H9 (cell line): ENCODE data around the gene MADCAM1. TPM values are rescaled to one million over a fixed set of nuclear protein-coding genes. Genes with fewer than 3 reads are reported as not detected.

ENCODE experiments used
- DNase-seq: peaks from one replicate; pipeline ENCODE4 v3.0.0-alpha.2; 2017
- H2AFZ ChIP-seq: one replicate; pipeline ENCODE4 v1.6.1; 2013; ENCODE audit warnings: mild to moderate bottlenecking, low read length, control low read depth, moderate library complexity
- H2AK5ac ChIP-seq: 2 replicates; pipeline ENCODE4 v1.6.1; 2013; ENCODE audit warnings: low read length, control low read depth, mixed read lengths; ENCODE audit not compliant: insufficient read length
- H2BK120ac ChIP-seq: one replicate; pipeline ENCODE4 v1.6.1; 2013; ENCODE audit warnings: low read depth, mild to moderate bottlenecking, low read length, control low read depth, inconsistent platforms; ENCODE audit not compliant: poor library complexity, severe bottlenecking
- H2BK12ac ChIP-seq: 2 replicates; pipeline ENCODE4 v1.6.1; 2013; ENCODE audit warnings: low read length, control low read depth, mixed read lengths, low read depth; ENCODE audit not compliant: insufficient read length
- H2BK15ac ChIP-seq: 2 replicates; pipeline ENCODE4 v1.6.1; 2013; ENCODE audit warnings: low read depth, low read length, control low read depth
- H2BK20ac ChIP-seq: one replicate; pipeline ENCODE4 v1.6.1; 2013; ENCODE audit warnings: low read depth, mild to moderate bottlenecking, low read length, control low read depth, inconsistent platforms; ENCODE audit not compliant: poor library complexity, severe bottlenecking
- H2BK5ac ChIP-seq: 2 replicates; pipeline ENCODE4 v1.6.1; 2013; ENCODE audit warnings: low read length, control low read depth, mixed read lengths; ENCODE audit not compliant: insufficient read length
- H3K14ac ChIP-seq: 2 replicates; pipeline ENCODE4 v1.6.1; 2013; ENCODE audit warnings: low read length, control low read depth; ENCODE audit not compliant: insufficient read depth
- H3K18ac ChIP-seq: 2 replicates; pipeline ENCODE4 v1.6.1; 2013; ENCODE audit warnings: low read depth, mild to moderate bottlenecking, mixed read lengths, low read length, control low read depth; ENCODE audit not compliant: insufficient read length
- H3K23ac ChIP-seq: 2 replicates; pipeline ENCODE4 v1.6.1; 2013; ENCODE audit warnings: low read length, control low read depth, mixed read lengths, low read depth; ENCODE audit not compliant: insufficient read length
- H3K23me2 ChIP-seq: 2 replicates; pipeline ENCODE4 v1.6.1; 2013; ENCODE audit warnings: low read depth, mild to moderate bottlenecking, mixed read lengths, low read length, control low read depth; ENCODE audit not compliant: insufficient read length, poor library complexity, severe bottlenecking
- H3K27ac ChIP-seq: 2 replicates; pipeline ENCODE4 v1.5.1; 2013; ENCODE audit warnings: low read length, control low read depth, mixed read lengths, low read depth; ENCODE audit not compliant: insufficient read length
- H3K27me3 ChIP-seq: 2 replicates; pipeline ENCODE4 v1.6.1; 2013; ENCODE audit warnings: low read length, control low read depth, inconsistent platforms; ENCODE audit not compliant: insufficient read depth
- H3K4ac ChIP-seq: 2 replicates; pipeline ENCODE4 v1.6.1; 2013; ENCODE audit warnings: low read depth, mild to moderate bottlenecking, control low read depth, inconsistent platforms, low read length, moderate library complexity
- H3K4me1 ChIP-seq: 2 replicates; pipeline ENCODE4 v1.6.1; 2013; ENCODE audit warnings: low read length, control low read depth, inconsistent platforms; ENCODE audit not compliant: insufficient read depth
- H3K4me2 ChIP-seq: 2 replicates; pipeline ENCODE4 v1.6.1; 2013; ENCODE audit warnings: low read length, control low read depth, mixed read lengths; ENCODE audit not compliant: insufficient read length, insufficient read depth
- H3K56ac ChIP-seq: 2 replicates; pipeline ENCODE4 v1.6.1; 2013; ENCODE audit warnings: low read depth, mild to moderate bottlenecking, mixed read lengths, low read length, control low read depth; ENCODE audit not compliant: insufficient read length
- H3K79me1 ChIP-seq: 2 replicates; pipeline ENCODE4 v1.6.1; 2013; ENCODE audit warnings: low read depth, mild to moderate bottlenecking, moderate library complexity, low read length, control low read depth, inconsistent platforms; ENCODE audit not compliant: insufficient read depth, poor library complexity, severe bottlenecking
- H3K79me2 ChIP-seq: 2 replicates; pipeline ENCODE4 v1.6.1; 2013; ENCODE audit warnings: low read length, control low read depth, inconsistent platforms; ENCODE audit not compliant: insufficient read depth
- H3K9ac ChIP-seq: 2 replicates; pipeline ENCODE4 v1.6.1; 2013; ENCODE audit warnings: low read length, control low read depth, mixed read lengths; ENCODE audit not compliant: insufficient read length; ENCODE audit errors: extremely low read depth
- H3K9me3 ChIP-seq: one replicate; pipeline ENCODE4 v1.6.1; 2013; ENCODE audit warnings: low read depth, low read length, inconsistent platforms; ENCODE audit not compliant: control insufficient read depth
- H3T11ph ChIP-seq: one replicate; pipeline ENCODE4 v1.6.1; 2013; ENCODE audit warnings: mild to moderate bottlenecking, low read length, control low read depth, inconsistent platforms
- H4K20me1 ChIP-seq: one replicate; pipeline ENCODE4 v1.6.1; 2013; ENCODE audit not compliant: control insufficient read depth, insufficient read length, insufficient read depth
- H4K5ac ChIP-seq: 2 replicates; pipeline ENCODE4 v1.6.1; 2013; ENCODE audit warnings: low read depth, mild to moderate bottlenecking, mixed read lengths, low read length, control low read depth; ENCODE audit not compliant: insufficient read length
- H4K8ac ChIP-seq: replicated peaks from 2 replicates; pipeline ENCODE4 v1.6.1; 2013; ENCODE audit warnings: low read length, control low read depth, mixed read lengths, low read depth; ENCODE audit not compliant: insufficient read length
- H4K91ac ChIP-seq: 2 replicates; pipeline ENCODE4 v1.6.1; 2013; ENCODE audit warnings: low read depth, mild to moderate bottlenecking, moderate library complexity, mixed read lengths, low read length, control low read depth; ENCODE audit not compliant: insufficient read length
- H3K27ac Mint-ChIP-seq, 3 experiments: 2 replicates in 2 of 3; 3 replicates in 1 of 3; pipeline ENCODE4 v1.8.0; 2020 to 2021; ENCODE audit warnings: mixed read lengths in 3 of 3, mild to moderate bottlenecking in 1 of 3, moderate library complexity in 1 of 3
- H3K27me3 Mint-ChIP-seq: 2 replicates; pipeline ENCODE4 v1.8.0; 2021; ENCODE audit warnings: low read depth, mild to moderate bottlenecking, moderate library complexity, mixed read lengths
- H3K36me3 Mint-ChIP-seq, 3 experiments: 2 replicates in 2 of 3; 3 replicates in 1 of 3; pipeline ENCODE4 v1.8.0; 2020 to 2021; ENCODE audit warnings: low read depth in 3 of 3, mixed read lengths in 3 of 3; ENCODE audit not compliant: insufficient read depth in 1 of 3
- H3K4me1 Mint-ChIP-seq, 2 experiments: 2 replicates each; pipeline ENCODE4 v1.8.0; 2020; ENCODE audit warnings: mixed read lengths in 2 of 2
- H3K4me3 Mint-ChIP-seq, 2 experiments: 2 replicates in 1 of 2; 3 replicates in 1 of 2; pipeline ENCODE4 v1.8.0; 2020 to 2021; ENCODE audit warnings: mild to moderate bottlenecking in 2 of 2, mixed read lengths in 2 of 2, moderate library complexity in 1 of 2
- H3K9me3 Mint-ChIP-seq, 2 experiments: 2 replicates in 1 of 2; 3 replicates in 1 of 2; pipeline ENCODE4 v1.8.0; 2020; ENCODE audit warnings: mild to moderate bottlenecking in 2 of 2, mixed read lengths in 2 of 2, moderate library complexity in 1 of 2
- WGBS: extraction: QIAGEN DNeasy Blood & Tissue Kit; methylation state at CpG from one replicate; pipeline ENCODE4 v1.1.7; 2013; ENCODE audit warnings: missing lambda C conversion rate, low lambda C conversion rate, mixed read lengths; ENCODE audit not compliant: insufficient read length; ENCODE audit errors: extremely low coverage; 5-methylcytosine and 5-hydroxymethylcytosine counted together
- total RNA-seq: library from RNA; stranded (reverse); gene quantifications from 2 replicates; pipeline ENCODE4 v1.2.1, GENCODE V29; 2021
- TF ChIP-seq, protein P1 (sequence below): fragments of 200-600 bp; sonication (generic); conservative IDR thresholded peaks from 3 replicates; pipeline ENCODE4 v1.8.0; 2021; ENCODE audit warnings: antibody characterized with exemption, mild to moderate bottlenecking

The MADCAM1 gene
- total RNA-seq, 1 experiment from 2014 or later, result 1.2 TPM

DNA sequence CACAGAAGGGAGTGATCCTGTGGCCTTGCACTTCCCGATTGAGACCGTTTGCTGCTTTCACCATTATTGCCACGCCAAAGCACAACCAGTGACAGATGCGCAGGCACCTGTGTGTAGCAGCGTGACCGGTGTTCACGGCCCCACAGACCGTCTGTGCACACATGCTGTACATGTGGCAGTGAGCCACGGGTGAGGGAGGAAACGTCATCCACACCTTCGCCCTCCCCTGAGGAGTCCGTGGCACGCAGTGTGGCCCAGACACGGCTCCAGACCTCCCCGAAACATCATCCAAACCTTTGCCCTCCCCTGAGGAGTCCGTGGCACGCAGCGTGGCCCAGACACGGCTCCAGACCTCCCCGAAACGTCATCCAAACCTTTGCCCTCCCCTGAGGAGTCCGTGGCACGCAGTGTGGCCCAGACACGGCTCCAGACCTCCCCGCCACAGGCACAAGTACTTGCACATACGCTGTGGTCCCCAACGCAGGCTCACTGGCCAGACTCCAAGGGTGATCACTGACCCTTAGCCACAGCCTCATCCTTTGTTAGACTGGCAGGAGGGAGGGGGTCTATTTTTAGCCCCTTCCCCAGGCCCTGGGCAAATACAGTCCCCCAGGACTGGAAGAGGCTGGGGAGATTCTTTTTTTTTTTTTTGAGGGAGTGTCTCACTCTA is 27.6 kb upstream of the MADCAM1 start:
- Histone ChIP-seq H3K79me2 (no peaks in the 10 kb centered on the region), H3T11ph (no peak overlapping the region), H2AFZ (no peak overlapping the region), H2BK15ac (no peak overlapping the region), H3K4me2 (no peak overlapping the region), H2BK20ac (no peak overlapping the region), H3K23ac (no peak overlapping the region), H4K20me1 (no peaks in the 10 kb centered on the region), H2BK120ac (no peak overlapping the region), H3K14ac (no peak overlapping the region), H4K8ac (no peak overlapping the region), H3K79me1 (no peaks in the 10 kb centered on the region), H2BK5ac (no peak overlapping the region), H3K4ac (no peak overlapping the region), H3K9me3 (no peaks in the 10 kb centered on the region), H4K5ac (no peak overlapping the region), H2BK12ac (no peak overlapping the region), H3K9ac (no peak overlapping the region), H3K18ac (no peak overlapping the region), H3K4me1 (no peaks in the 10 kb centered on the region), H3K23me2 (no peaks in the 10 kb centered on the region), H3K27me3 (no peaks in the 10 kb centered on the region), H2AK5ac (no peak overlapping the region), H3K56ac (no peak overlapping the region), H4K91ac (no peak overlapping the region), H3K27ac (no peak overlapping the region)
- Mint-ChIP-seq H3K4me3 (no peak overlapping the region), H3K4me1 (no peaks in the 10 kb centered on the region), H3K27ac (no peak overlapping the region), H3K27me3 (peaks cover 17% of the 10 kb centered on the region), H3K9me3 (peaks cover 0 to 10% of the 10 kb centered on the region in 2 experiments; a peak in 2 of 5 replicates), H3K36me3 (no peaks in the 10 kb centered on the region)
- TF ChIP-seq, protein P1, sequence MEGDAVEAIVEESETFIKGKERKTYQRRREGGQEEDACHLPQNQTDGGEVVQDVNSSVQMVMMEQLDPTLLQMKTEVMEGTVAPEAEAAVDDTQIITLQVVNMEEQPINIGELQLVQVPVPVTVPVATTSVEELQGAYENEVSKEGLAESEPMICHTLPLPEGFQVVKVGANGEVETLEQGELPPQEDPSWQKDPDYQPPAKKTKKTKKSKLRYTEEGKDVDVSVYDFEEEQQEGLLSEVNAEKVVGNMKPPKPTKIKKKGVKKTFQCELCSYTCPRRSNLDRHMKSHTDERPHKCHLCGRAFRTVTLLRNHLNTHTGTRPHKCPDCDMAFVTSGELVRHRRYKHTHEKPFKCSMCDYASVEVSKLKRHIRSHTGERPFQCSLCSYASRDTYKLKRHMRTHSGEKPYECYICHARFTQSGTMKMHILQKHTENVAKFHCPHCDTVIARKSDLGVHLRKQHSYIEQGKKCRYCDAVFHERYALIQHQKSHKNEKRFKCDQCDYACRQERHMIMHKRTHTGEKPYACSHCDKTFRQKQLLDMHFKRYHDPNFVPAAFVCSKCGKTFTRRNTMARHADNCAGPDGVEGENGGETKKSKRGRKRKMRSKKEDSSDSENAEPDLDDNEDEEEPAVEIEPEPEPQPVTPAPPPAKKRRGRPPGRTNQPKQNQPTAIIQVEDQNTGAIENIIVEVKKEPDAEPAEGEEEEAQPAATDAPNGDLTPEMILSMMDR, result no peak
- no peak for DNase-seq
- WGBS, result no CpG with 5 or more reads among the region's 27 CpGs
